Panc1 (cell line): ENCODE measurements around the gene GYPC.

Experiments
- CTCF ChIP-seq: fragments of 450-650 bp; IDR thresholded peaks from 2 replicates; pipeline ENCODE4 v1.5.1; 2017; ENCODE audit warnings: mild to moderate bottlenecking
- POLR2AphosphoS5 ChIP-seq: IDR thresholded peaks from 2 replicates; pipeline ENCODE4 v1.6.1; 2012; ENCODE audit warnings: mild to moderate bottlenecking, low read depth, low read length, moderate library complexity
- REST ChIP-seq, 2 experiments: IDR thresholded peaks; 2 replicates each; pipeline ENCODE4 v1.6.1; 2011 to 2012; ENCODE audit warnings: low read depth in 2 of 2, control low read depth in 1 of 2, low read length in 1 of 2, mild to moderate bottlenecking in 1 of 2, moderate library complexity in 1 of 2; ENCODE audit not compliant: insufficient read depth in 1 of 2
- TCF7L2 ChIP-seq: IDR thresholded peaks from 2 replicates; pipeline ENCODE4 v1.6.1; 2011; ENCODE audit warnings: mild to moderate bottlenecking, low read depth, low read length, inconsistent platforms

GRCh38 chr2:126686286-126686685, 30.3 kb downstream of the GYPC start:
- no peak for TF ChIP-seq CTCF
- TF ChIP-seq POLR2AphosphoS5, result no peak
- TF ChIP-seq TCF7L2, result no peak
- no peak for TF ChIP-seq REST (IDR thresholded peaks at IDR 0.05; ENCODE audit: insufficient read depth in 1 of 2, low read depth in 2 of 2, low read length in 1 of 2)
